ENCODE data around the gene TMEM42.
"Not testable (repeated sequence)": the region's sequence is repeated elsewhere in the genome, so short reads cannot be mapped to it uniquely, and the experiment has no call there.

TMEM42 gene

GRCh38 chr3:44861412-44862225 is at the start of gene TMEM42:
Gene TMEM42 (plus strand): TSS chr3:44861912. CDS start chr3:44861925, 13 bp downstream.
- DNase-seq: peak; percentile 92

- no peak for DNase-seq
Observed at GRCh38 chr3:44814751-44815150, 47.0 kb upstream of the TMEM42 start.

GRCh38 chr3:44816334-44816733 is 45.4 kb upstream of the TMEM42 start:
- DNase-seq: not testable (repeated sequence)

DNA sequence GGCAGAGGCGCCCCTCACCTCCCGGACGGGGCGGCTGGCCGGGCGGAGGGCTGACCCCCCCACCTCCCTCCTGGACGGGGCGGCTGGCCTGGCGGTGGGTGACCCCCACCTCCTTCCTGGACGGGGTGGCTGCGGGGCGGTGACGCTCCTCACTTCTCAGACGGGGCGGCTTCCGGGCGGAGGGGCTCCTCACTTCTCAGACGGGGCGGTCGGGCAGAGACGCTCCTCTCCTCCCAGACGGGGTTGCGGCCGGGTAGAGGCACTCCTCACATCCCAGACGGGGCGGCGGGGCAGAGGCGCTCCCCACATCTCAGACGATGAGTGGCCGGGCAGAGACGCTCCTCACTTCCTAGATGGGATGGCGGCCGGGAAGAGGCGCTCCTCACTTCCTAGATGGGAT is 40.5 kb upstream of the TMEM42 start:
- not testable (repeated sequence) for DNase-seq

DNA sequence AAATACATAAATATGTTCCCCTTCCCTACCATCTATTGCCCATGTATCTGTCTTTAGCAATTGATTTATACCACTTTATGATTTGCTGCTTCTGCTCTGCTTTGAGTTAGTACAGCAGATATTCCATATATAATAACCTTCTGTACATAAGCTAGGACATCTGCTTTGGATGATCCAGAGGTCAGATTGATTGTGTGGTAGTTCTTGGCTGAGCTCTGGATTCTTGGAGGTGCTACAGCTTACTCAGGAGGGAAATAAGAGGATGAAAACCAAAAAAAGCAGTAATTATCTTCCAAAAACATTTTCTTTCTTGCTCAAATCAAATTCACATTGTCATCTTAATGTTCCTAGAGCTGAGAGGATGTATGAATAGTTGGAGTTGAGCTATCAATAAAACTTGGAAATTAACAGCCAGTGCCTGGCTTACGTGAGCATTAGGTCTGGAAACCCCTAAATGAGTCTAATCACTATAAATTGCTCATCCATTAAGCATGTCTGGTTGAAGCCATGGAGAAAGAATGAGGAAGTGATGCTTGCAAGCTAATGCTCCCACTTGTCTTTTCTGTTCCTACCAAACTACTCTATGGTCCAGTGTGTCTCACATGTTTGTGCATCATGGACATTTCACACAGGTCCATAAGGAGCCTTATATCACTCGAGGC is 36.3 kb upstream of the TMEM42 start:
- no peak for DNase-seq

DNA sequence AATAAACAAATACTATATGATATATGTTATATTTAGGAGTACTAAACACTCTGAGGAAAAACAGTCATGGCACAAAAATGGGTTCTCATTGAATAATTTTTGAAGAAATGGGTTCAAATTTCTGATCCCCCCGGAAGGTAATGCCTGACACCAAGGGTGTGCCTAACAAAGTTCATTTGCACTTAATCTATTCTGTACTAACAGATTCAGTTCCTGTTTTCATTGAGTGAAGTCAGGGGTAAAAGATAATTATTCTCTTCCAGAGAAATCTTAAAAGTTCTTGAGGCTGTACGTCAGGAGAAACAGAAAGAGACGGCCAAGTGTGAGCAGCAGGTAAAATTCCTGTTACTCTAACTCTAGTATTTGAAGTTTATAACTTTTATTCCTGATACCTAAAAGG is 34.5 kb upstream of the TMEM42 start:
- no peak for DNase-seq

GRCh38 chr3:44831232-44831631 is 30.5 kb upstream of the TMEM42 start:
- no peak for DNase-seq

GRCh38 chr3:44832032-44832431 is 29.7 kb upstream of the TMEM42 start:
- no peak for DNase-seq

DNA sequence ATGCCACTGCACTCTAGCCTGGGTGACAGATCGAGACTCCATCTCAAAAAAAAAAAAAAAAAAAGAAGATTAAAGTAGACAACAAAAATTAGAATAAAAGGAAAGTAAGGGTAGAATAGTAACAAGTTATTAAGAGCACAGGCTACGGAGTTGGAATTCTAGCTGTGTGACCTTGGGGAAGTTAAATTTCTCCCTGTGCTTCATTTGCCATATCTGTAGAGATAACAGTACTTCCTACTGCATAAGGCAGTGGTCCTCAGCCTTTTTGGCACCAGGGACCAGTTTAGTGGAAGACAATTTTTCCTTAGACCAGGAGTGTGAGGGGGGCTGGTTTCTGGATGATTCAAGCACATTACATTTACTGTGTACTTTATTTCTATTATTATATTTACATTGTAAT is 28.7 kb upstream of the TMEM42 start:
- no peak for DNase-seq

GRCh38 chr3:44833394-44833793 is 28.3 kb upstream of the TMEM42 start:
- DNase-seq: no peak

DNA sequence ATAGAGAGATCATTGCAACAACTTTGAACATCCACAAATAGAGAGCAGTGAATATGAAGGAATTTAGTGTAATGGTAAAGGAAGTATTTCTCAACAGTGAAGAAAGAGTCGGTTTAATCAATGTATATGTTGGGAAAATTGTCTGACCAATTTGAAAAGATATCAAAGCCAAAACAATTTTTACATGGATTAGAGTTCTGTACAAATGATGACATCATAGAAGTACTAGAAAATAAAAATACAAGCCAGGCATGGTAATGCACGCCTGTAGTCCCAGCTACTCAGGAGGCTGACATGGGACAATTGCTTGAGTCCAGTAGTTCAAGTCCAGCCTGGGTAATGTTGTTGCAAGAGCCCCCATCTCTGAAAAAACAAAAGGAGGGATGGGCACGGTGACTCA is 26.0 kb upstream of the TMEM42 start:
- DNase-seq: no peak

GRCh38 chr3:44842376-44842775 is 19.3 kb upstream of the TMEM42 start:
- DNase-seq: no peak

- DNase-seq: no peak
Observed at GRCh38 chr3:44845528-44846520, 15.9 kb upstream of the TMEM42 start.

GRCh38 chr3:44848634-44849033 is 13.1 kb upstream of the TMEM42 start:
- DNase-seq: no peak

DNA sequence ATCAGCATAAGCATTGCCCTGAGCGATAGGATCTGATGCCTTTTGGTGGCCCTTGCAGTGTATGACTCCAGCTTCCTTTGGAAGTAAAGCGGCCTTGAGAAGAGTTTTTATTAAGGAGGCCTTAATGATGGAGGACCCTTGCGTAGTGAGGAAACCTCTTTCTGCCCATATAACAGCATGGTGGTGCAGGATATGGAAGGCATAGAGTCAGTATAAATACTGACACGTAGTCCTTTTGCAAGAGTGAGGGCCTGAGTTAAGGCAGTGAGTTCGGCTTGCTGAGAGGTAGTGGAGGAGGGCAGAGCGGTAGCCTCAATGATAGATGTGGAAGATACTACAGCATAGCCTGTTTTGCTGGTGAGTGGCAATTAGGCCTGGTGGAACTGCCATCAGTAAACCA is 5.0 kb upstream of the TMEM42 start:
- DNase-seq: not testable (repeated sequence)

DNA sequence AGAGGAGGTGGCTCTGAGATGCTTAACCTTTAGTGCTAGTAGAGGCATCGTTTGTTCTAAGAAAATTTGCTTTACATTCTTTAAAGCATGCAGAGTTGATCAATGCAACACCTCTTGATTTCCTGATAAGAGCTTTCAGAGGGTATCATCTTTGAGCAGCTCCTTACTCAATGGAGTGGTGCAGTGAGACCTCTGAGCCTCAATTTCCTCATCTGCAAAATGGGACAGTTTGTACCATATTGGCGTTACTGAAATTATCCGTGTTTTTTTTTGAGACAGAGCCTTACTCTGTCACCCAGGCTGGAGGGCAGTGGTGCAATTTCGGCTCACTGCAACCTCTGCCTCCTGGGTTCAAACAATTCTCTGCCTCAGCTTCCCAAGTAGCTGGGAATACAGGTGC is 1.6 kb upstream of the TMEM42 start:
- no peak for DNase-seq

- no peak for DNase-seq
Observed at GRCh38 chr3:44862226-44862637, 520 bp downstream of the TMEM42 start.

- DNase-seq: peak; percentile 25
Observed at GRCh38 chr3:44865272-44866035, 3.7 kb downstream of the TMEM42 start.

DNA sequence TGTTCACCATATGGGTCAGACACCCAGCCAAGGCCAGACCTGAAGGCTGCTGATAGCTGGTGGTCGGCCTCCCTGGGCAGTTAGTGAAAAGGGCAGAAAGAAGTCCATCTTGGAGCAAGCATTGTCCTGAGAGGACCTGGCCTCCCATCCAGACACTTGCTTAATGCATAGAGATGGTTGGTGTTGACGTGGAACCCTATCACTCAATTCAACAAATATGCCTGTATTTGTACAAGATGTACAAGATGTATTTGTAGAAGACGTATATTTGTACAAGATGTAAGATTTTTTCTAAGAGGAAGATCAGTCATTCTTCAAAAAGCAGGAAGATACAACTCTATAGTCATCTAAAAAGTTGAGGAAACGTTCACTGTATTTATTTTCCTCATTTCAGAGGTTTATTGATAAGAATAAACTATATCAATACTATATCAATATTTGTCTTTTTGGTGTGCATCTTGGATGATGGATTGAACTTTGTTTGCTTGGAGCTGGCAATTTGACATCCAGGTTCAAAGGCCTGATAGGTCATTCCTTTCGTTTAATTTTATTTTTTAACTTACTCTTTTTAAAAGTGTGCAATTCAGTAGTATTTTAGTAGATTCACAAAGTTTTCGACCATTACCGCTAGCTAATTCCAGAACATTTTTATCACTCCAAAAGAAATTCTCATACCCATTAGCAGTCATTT is 5.9 kb downstream of the TMEM42 start:
- DNase-seq: no peak

DNA sequence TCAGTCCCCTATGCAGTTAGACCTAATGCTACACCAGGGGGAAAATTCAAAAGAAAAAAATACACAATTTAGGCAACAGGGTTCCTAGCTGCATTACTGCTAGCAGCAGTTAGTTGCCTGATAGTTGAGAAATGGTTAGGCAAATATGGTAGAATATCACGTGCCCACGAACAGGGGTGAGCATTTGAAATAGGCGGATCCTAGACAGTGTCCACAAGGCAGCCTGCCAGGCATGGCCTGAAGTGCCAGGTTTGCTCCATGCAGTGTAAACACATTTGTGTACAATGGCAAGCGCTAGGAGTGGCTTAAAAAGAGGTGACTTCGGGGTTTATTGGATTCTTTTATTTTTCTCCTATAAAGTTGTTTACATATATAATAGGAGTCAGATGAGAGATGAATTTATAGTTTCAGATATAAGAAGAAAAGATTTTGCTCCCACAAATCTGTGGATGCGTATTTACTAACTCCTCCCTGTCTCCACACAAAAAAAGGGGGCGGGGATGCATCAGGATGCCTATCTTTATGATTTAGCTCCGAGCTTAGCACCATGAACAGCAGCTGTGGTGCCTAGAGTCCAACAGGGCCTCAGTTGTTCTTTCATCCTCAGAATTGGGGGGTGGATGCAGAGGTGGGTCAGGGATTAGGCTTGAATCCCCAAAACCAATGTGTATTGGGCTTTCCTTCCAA is 8.8 kb downstream of the TMEM42 start:
- no peak for DNase-seq

DNA sequence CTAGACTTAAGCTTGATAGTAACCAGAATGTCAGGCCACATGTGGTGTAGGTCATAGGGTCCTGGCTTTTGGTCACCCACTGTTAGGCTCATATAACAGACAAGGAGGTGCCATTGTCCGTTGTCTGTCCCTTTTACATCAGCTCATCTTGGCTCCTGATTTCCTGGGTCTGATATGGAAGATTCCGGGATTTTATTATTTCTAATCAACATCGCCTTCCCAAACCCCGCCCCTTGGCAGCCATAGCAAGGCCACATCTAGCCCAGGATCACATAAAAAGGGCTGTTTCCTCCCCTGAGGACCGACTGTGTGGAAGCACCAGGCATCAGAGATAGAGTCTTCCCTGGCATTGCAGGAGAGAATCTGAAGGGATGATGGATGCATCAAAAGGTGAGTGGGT is 12.6 kb downstream of the TMEM42 start, which contains the start of gene TGM4:
TSS of gene TGM4 (plus strand) at position 301 of the 400 bp plus-strand sequence. CDS start at position 372, 71 bp downstream.
- no peak for DNase-seq
